HepG2 (cell line): ENCODE measurements around the gene ATP7A. TPM values are rescaled to one million over a fixed set of nuclear protein-coding genes. Genes with fewer than 3 reads are reported as not detected.

Experiments
- ATAC-seq: fragments of 200-7000 bp; cut with Tn5 transposase; 3 replicates; pipeline ENCODE4 v1.9.1; 2020; ENCODE audit warnings: mild to moderate bottlenecking, moderate library complexity
- BruUV-seq: library from RNA; stranded (reverse); fragments of 400-500 nt; replicated peaks from 2 replicates; lab custom pipeline; 2021; lab: Mats Ljungman, UMichigan
- CTCF ChIA-PET: fragments of 300-600 bp; formaldehyde crosslinking; extraction: SDS; loops from one replicate; lab custom pipeline; 2021; ENCODE audit warnings: low total read pairs, inconsistent platforms, low intra/inter-chr PET ratio; lab: Yijun Ruan, JAX
- POLR2A ChIA-PET: fragments of 350-600 bp; sonication (Branson Sonifier 250); formaldehyde crosslinking; loops from one replicate; lab custom pipeline; 2020; ENCODE audit warnings: antibody characterized with exemption, inconsistent platforms; lab: Yijun Ruan, JAX
- DNase-seq: peaks from one replicate; pipeline ENCODE4 v3.0.0-alpha.2; 2015; ENCODE audit warnings: low spot score
- FAIRE-seq: peaks from 3 replicates; lab custom pipeline; 2011; peaks lifted over from hg19 to GRCh38; lab: Jason Lieb, UNC
- H2AFZ ChIP-seq: one replicate; pipeline ENCODE4 v1.6.1; 2011; ENCODE audit warnings: low read length, inconsistent platforms
- H3K27ac ChIP-seq: fragments of 300-600 bp; 3 replicates; pipeline ENCODE4 v1.8.0; 2011; ENCODE audit warnings: mixed run types, mild to moderate bottlenecking, mixed read lengths, low read length, inconsistent platforms; ENCODE audit not compliant: insufficient read depth; ENCODE audit errors: extremely low read length
- H3K27me3 ChIP-seq, 2 experiments: fragments of 200-600 bp in 1 of 2; 2 replicates in 1 of 2; 3 replicates in 1 of 2; pipeline versions ENCODE4 v1.6.0 to v1.8.0; 2011; ENCODE audit warnings: low read length in 2 of 2, mild to moderate bottlenecking in 2 of 2, moderate library complexity in 2 of 2, inconsistent platforms in 1 of 2; ENCODE audit not compliant: insufficient read depth in 2 of 2, control insufficient read depth in 1 of 2
- H3K36me3 ChIP-seq, 2 experiments: fragments of 200-600 bp in 1 of 2; replicated peaks in 1 of 2; 2 replicates in 1 of 2; 3 replicates in 1 of 2; pipeline versions ENCODE4 v1.5.1 to v1.8.0; 2011; ENCODE audit warnings: low read length in 2 of 2, inconsistent platforms in 1 of 2; ENCODE audit not compliant: insufficient read depth in 2 of 2, control insufficient read depth in 1 of 2
- H3K4me1 ChIP-seq: 2 replicates; pipeline ENCODE4 v1.5.1; 2012; ENCODE audit warnings: low read length, inconsistent platforms; ENCODE audit not compliant: insufficient read depth
- H3K4me2 ChIP-seq: 2 replicates; pipeline ENCODE4 v1.6.0; 2011; ENCODE audit warnings: low read depth, low read length, inconsistent platforms
- H3K4me3 ChIP-seq, 3 experiments: fragments of 200-600 bp in 1 of 3; sonication (generic), shearing (Covaris generic) in 1 of 3; replicated peaks in 1 of 3; 2 replicates each; pipeline ENCODE4 v1.5.1; 2011 to 2016; ENCODE audit warnings: low read length in 3 of 3, inconsistent platforms in 2 of 3, low read depth in 2 of 3, mild to moderate bottlenecking in 2 of 3, control low read depth in 1 of 3, mixed read lengths in 1 of 3; ENCODE audit not compliant: insufficient read depth in 1 of 3
- H3K79me2 ChIP-seq: one replicate; pipeline ENCODE4 v1.6.1; 2011; ENCODE audit warnings: low read length, inconsistent platforms; ENCODE audit not compliant: insufficient read depth
- H3K9ac ChIP-seq: 2 replicates; pipeline ENCODE4 v1.6.0; 2011; ENCODE audit warnings: mild to moderate bottlenecking, low read depth, low read length, inconsistent platforms; ENCODE audit not compliant: insufficient read depth
- H3K9me3 ChIP-seq: 2 replicates; pipeline ENCODE4 v1.5.1; 2012; ENCODE audit warnings: mild to moderate bottlenecking, low read length
- H4K20me1 ChIP-seq: 2 replicates; pipeline ENCODE4 v1.6.0; 2011; ENCODE audit warnings: inconsistent platforms, mild to moderate bottlenecking, low read length, moderate library complexity; ENCODE audit not compliant: insufficient read depth
- FLYWCH1 ChIP-seq: sonication (generic); formaldehyde crosslinking; IDR thresholded peaks from 2 replicates; pipeline ENCODE4 v1.8.1; 2023; ENCODE audit warnings: mild to moderate bottlenecking, missing genetic modification reagents
- HOXA5 ChIP-seq: sonication (generic); formaldehyde crosslinking; IDR thresholded peaks from 2 replicates; pipeline ENCODE4 v1.4.0; 2020; ENCODE audit warnings: missing genetic modification reagents
- MED13 ChIP-seq: sonication (generic); formaldehyde crosslinking; IDR thresholded peaks from 2 replicates; pipeline ENCODE4 v1.5.0; 2020; ENCODE audit warnings: missing genetic modification reagents
- U2AF1 ChIP-seq: fragments of 200-400 bp; formaldehyde crosslinking; optimal IDR thresholded peaks from 2 replicates; pipeline ENCODE3; 2017; ENCODE audit warnings: mild to moderate bottlenecking, low read depth, low read length
- ZNF101 ChIP-seq: sonication (generic); formaldehyde crosslinking; IDR thresholded peaks from 2 replicates; pipeline ENCODE4 v1.4.0; 2020; ENCODE audit warnings: mild to moderate bottlenecking, low read depth, missing genetic modification reagents, borderline replicate concordance
- ZNF260 ChIP-seq: sonication (generic); formaldehyde crosslinking; IDR thresholded peaks from 2 replicates; pipeline ENCODE4 v1.4.0; 2020; ENCODE audit warnings: missing genetic modification reagents, low read depth, mild to moderate bottlenecking, borderline replicate concordance
- WGBS: methylation state at CpG from one replicate; pipeline ENCODE4 v1.1.6; 2017; ENCODE audit warnings: low lambda C conversion rate; 5-methylcytosine and 5-hydroxymethylcytosine counted together
- in situ Hi-C: cut with HindIII; loops from 2 replicates; pipeline ENCODE4 v1.10.0; 2017; ENCODE audit warnings: low pct_unique_long_range_greater_than_20kb; ENCODE audit not compliant: extremely low pct_ligation_motif_present
- intact Hi-C: fragments of 100-400 bp; cut with micrococcal nuclease; formaldehyde crosslinking; loops from one replicate; pipeline ENCODE4 v1.10.0; 2022; ENCODE audit not compliant: unreplicated experiment
- polyA plus RNA-seq, 8 experiments: library from polyadenylated mRNA; depleted of rRNA in 3 of 8; stranded (reverse) in 7 of 8; unstranded in 1 of 8; fragments of >200 nt; fragmentation: Illumina TruSeq in 4 of 8; extraction: Trizol in 4 of 8; gene quantifications; 2 replicates each; pipeline versions ENCODE4 v1.2.1 to v1.2.3, GENCODE V29; 2011 to 2016; ENCODE audit warnings: low read depth in 4 of 8, missing spikeins in 1 of 8, mixed read lengths in 1 of 8; ENCODE audit not compliant: insufficient read depth in 1 of 8
- total RNA-seq, 5 experiments: library from RNA; depleted of rRNA; stranded (reverse); fragments of >200 nt; fragmentation: Illumina TruSeq; extraction: Trizol; gene quantifications; 2 replicates each; pipeline ENCODE4 v1.2.3, GENCODE V29; 2016; ENCODE audit warnings: low read depth in 1 of 5
- TF ChIP-seq, protein P1 (sequence below), 2 experiments: sonication (generic) in 1 of 2; formaldehyde crosslinking in 1 of 2; IDR thresholded peaks; 2 replicates each; pipeline versions ENCODE4 v1.5.1 to v1.6.1; 2011 to 2020; ENCODE audit warnings: borderline replicate concordance in 1 of 2, low read depth in 1 of 2, low read length in 1 of 2, mild to moderate bottlenecking in 1 of 2, missing genetic modification reagents in 1 of 2, moderate library complexity in 1 of 2
- TF ChIP-seq, protein P2 (sequence below): IDR thresholded peaks from 2 replicates; pipeline ENCODE4 v1.6.1; 2016
- TF ChIP-seq, protein P3 (sequence below): sonication (generic); formaldehyde crosslinking; IDR thresholded peaks from 2 replicates; pipeline ENCODE4 v1.4.0; 2020; ENCODE audit warnings: low read depth, missing genetic modification reagents

Gene ATP7A
- total and polyA plus RNA-seq, 2 of the 13 experiments (the other 11 are each of a cell fraction or from before 2014, with no cell fraction given), result 1.7 to 4.7 TPM

DNA sequence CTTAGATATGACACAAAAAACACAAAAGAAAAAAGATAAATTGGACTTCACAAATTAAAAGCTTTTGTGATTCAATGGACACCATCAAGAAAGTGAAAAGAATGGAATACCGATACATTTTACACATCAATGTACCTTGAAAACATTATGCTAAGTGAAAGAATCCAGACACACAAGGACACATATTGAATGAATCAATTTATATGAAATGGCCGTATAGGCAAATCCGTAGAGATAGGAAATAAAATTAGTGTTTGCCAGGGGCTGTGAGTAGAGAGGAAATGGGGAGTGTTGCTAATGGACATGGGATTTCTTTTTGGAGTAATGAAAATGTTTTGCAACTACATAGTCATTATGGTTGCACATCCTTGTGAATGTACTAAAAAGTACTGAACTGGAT is 55.9 kb downstream of the ATP7A start:
- H4K20me1 ChIP-seq, result no peaks in the 10 kb centered on the region
- WGBS, result 97% methylated on average over 3 of the region's 3 CpGs
- H3K9ac ChIP-seq, result no peak overlapping the region
- BruUV-seq, result no TSS peak
- no peaks in the 10 kb centered on the region for H3K79me2 ChIP-seq
- TF ChIP-seq MED13 (CRISPR knock-in tag), result no peak
- TF ChIP-seq, protein P1, sequence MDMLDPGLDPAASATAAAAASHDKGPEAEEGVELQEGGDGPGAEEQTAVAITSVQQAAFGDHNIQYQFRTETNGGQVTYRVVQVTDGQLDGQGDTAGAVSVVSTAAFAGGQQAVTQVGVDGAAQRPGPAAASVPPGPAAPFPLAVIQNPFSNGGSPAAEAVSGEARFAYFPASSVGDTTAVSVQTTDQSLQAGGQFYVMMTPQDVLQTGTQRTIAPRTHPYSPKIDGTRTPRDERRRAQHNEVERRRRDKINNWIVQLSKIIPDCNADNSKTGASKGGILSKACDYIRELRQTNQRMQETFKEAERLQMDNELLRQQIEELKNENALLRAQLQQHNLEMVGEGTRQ (IDR thresholded peaks at IDR 0.05; ENCODE audit: low read depth, low read length), result no peak
- TF ChIP-seq, protein P1 (CRISPR knock-in tag; IDR thresholded peaks at IDR 0.05; ENCODE audit: borderline replicate concordance), result no peak
- TF ChIP-seq ZNF101 (CRISPR knock-in tag), result no peak
- TF ChIP-seq, protein P2, sequence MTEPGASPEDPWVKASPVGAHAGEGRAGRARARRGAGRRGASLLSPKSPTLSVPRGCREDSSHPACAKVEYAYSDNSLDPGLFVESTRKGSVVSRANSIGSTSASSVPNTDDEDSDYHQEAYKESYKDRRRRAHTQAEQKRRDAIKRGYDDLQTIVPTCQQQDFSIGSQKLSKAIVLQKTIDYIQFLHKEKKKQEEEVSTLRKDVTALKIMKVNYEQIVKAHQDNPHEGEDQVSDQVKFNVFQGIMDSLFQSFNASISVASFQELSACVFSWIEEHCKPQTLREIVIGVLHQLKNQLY (CRISPR knock-in tag), result no peak
- TF ChIP-seq, protein P3, sequence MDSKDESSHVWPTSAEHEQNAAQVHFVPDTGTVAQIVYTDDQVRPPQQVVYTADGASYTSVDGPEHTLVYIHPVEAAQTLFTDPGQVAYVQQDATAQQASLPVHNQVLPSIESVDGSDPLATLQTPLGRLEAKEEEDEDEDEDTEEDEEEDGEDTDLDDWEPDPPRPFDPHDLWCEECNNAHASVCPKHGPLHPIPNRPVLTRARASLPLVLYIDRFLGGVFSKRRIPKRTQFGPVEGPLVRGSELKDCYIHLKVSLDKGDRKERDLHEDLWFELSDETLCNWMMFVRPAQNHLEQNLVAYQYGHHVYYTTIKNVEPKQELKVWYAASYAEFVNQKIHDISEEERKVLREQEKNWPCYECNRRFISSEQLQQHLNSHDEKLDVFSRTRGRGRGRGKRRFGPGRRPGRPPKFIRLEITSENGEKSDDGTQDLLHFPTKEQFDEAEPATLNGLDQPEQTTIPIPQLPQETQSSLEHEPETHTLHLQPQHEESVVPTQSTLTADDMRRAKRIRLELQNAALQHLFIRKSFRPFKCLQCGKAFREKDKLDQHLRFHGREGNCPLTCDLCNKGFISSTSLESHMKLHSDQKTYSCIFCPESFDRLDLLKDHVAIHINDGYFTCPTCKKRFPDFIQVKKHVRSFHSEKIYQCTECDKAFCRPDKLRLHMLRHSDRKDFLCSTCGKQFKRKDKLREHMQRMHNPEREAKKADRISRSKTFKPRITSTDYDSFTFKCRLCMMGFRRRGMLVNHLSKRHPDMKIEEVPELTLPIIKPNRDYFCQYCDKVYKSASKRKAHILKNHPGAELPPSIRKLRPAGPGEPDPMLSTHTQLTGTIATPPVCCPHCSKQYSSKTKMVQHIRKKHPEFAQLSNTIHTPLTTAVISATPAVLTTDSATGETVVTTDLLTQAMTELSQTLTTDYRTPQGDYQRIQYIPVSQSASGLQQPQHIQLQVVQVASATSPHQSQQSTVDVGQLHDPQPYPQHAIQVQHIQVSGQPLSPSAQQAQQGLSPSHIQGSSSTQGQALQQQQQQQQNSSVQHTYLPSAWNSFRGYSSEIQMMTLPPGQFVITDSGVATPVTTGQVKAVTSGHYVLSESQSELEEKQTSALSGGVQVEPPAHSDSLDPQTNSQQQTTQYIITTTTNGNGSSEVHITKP (CRISPR knock-in tag), result no peak
- TF ChIP-seq HOXA5 (CRISPR knock-in tag), result no peak
- no peak for TF ChIP-seq FLYWCH1 (CRISPR knock-in tag)
- no peak for TF ChIP-seq U2AF1
- TF ChIP-seq ZNF260 (CRISPR knock-in tag), result no peak
- H3K27ac ChIP-seq, result no peak overlapping the region
- FAIRE-seq (no peak), DNase-seq (no peak), ATAC-seq (no peak)
- H3K4me3 ChIP-seq, result no peak overlapping the region
- H2AFZ ChIP-seq, result no peak overlapping the region
- ChIA-PET CTCF (no interaction called here), POLR2A (no interaction called here)
- in situ Hi-C loops (no loop called here), intact Hi-C loops (no loop called here)
- H3K27me3 ChIP-seq, result no peaks in the 10 kb centered on the region
- no peaks in the 10 kb centered on the region for H3K4me1 ChIP-seq
- no peaks in the 10 kb centered on the region for H3K9me3 ChIP-seq
- no peak overlapping the region for H3K4me2 ChIP-seq
- no peaks in the 10 kb centered on the region for H3K36me3 ChIP-seq
